Skeletal muscle satellite cell (primary cell): Measurements from ENCODE around the gene ANKMY1.

Experiments
- H3K27me3 ChIP-seq: 2 replicates; pipeline ENCODE4 v1.7.0; 2013; ENCODE audit warnings: low read length; ENCODE audit not compliant: control insufficient read depth, insufficient read depth
- H3K36me3 ChIP-seq: 2 replicates; pipeline ENCODE4 v1.7.0; 2013; ENCODE audit warnings: mild to moderate bottlenecking, control low read depth, low read length; ENCODE audit not compliant: insufficient read depth
- H3K4me1 ChIP-seq: 2 replicates; pipeline ENCODE4 v1.7.0; 2013; ENCODE audit warnings: low read length; ENCODE audit not compliant: control insufficient read depth, insufficient read depth
- H3K4me2 ChIP-seq: 2 replicates; pipeline ENCODE4 v1.7.0; 2013; ENCODE audit warnings: mild to moderate bottlenecking, low read length
- H3K4me3 ChIP-seq: 2 replicates; pipeline ENCODE4 v1.7.0; 2013; ENCODE audit warnings: low read length
- H3K9ac ChIP-seq: 2 replicates; pipeline ENCODE4 v1.7.0; 2013; ENCODE audit warnings: mild to moderate bottlenecking, low read depth, low read length, moderate library complexity
- H3K9me3 ChIP-seq: replicated peaks from 2 replicates; pipeline ENCODE4 v1.7.0; 2013; ENCODE audit warnings: mild to moderate bottlenecking, control low read depth, low read length

Gene ANKMY1

GRCh38 chr2:240478346-240479110, 79.3 kb downstream of the ANKMY1 start:
- no peak overlapping the region for H3K4me2 ChIP-seq
- H3K36me3 ChIP-seq, result no peaks in the 10 kb centered on the region
- H3K27me3 ChIP-seq, result no peaks in the 10 kb centered on the region
- H3K9me3 ChIP-seq, result peaks cover 6% of the 10 kb centered on the region
- H3K4me3 ChIP-seq, result no peak overlapping the region
- H3K4me1 ChIP-seq, result no peaks in the 10 kb centered on the region
- H3K9ac ChIP-seq, result no peak overlapping the region

GRCh38 chr2:240477916-240478315, 79.9 kb downstream of the ANKMY1 start:
- Histone ChIP-seq H3K9me3 (peaks cover 6% of the 10 kb centered on the region), H3K4me2 (no peak overlapping the region), H3K4me1 (no peaks in the 10 kb centered on the region), H3K4me3 (no peak overlapping the region), H3K36me3 (no peaks in the 10 kb centered on the region), H3K27me3 (no peaks in the 10 kb centered on the region), H3K9ac (no peak overlapping the region)

- Histone ChIP-seq H3K9me3 (peaks cover 11% of the 10 kb centered on the region), H3K4me1 (no peaks in the 10 kb centered on the region), H3K36me3 (no peaks in the 10 kb centered on the region), H3K27me3 (no peaks in the 10 kb centered on the region), H3K4me2 (no peak overlapping the region), H3K9ac (no peak overlapping the region), H3K4me3 (no peak overlapping the region)
Observed at GRCh38 chr2:240473211-240473610, 84.6 kb downstream of the ANKMY1 start.

- no peaks in the 10 kb centered on the region for H3K36me3 ChIP-seq
- no peaks in the 10 kb centered on the region for H3K27me3 ChIP-seq
- no peaks in the 10 kb centered on the region for H3K4me1 ChIP-seq
- H3K4me2 ChIP-seq, result no peak overlapping the region
- H3K9ac ChIP-seq, result no peak overlapping the region
- no peak overlapping the region for H3K4me3 ChIP-seq
- H3K9me3 ChIP-seq, result peaks cover 11% of the 10 kb centered on the region
Observed at GRCh38 chr2:240472078-240472790, 85.6 kb downstream of the ANKMY1 start.

GRCh38 chr2:240469740-240470139, 88.0 kb downstream of the ANKMY1 start:
- no peaks in the 10 kb centered on the region for H3K27me3 ChIP-seq
- H3K4me3 ChIP-seq, result no peak overlapping the region
- H3K36me3 ChIP-seq, result peaks cover 21% of the 10 kb centered on the region
- H3K4me2 ChIP-seq, result no peak overlapping the region
- no peak overlapping the region for H3K9ac ChIP-seq
- H3K4me1 ChIP-seq, result no peaks in the 10 kb centered on the region
- H3K9me3 ChIP-seq, result peaks cover 6% of the 10 kb centered on the region

- Histone ChIP-seq H3K4me1 (no peaks in the 10 kb centered on the region), H3K27me3 (no peaks in the 10 kb centered on the region), H3K4me3 (no peak overlapping the region), H3K4me2 (no peak overlapping the region), H3K9ac (no peak overlapping the region), H3K9me3 (peaks cover 6% of the 10 kb centered on the region), H3K36me3 (peaks cover 26% of the 10 kb centered on the region)
Observed at GRCh38 chr2:240469239-240469636, 88.5 kb downstream of the ANKMY1 start.

- no peak overlapping the region for H3K4me3 ChIP-seq
- H3K9me3 ChIP-seq, result peaks cover 6% of the 10 kb centered on the region
- peaks cover 33% of the 10 kb centered on the region for H3K36me3 ChIP-seq
- H3K9ac ChIP-seq, result no peak overlapping the region
- H3K4me2 ChIP-seq, result no peak overlapping the region
- H3K4me1 ChIP-seq, result no peaks in the 10 kb centered on the region
- no peaks in the 10 kb centered on the region for H3K27me3 ChIP-seq
Observed at GRCh38 chr2:240468303-240469238, 89.2 kb downstream of the ANKMY1 start.

GRCh38 chr2:240467659-240468302, 90.0 kb downstream of the ANKMY1 start:
- no peak overlapping the region for H3K9ac ChIP-seq
- peaks cover 36% of the 10 kb centered on the region for H3K36me3 ChIP-seq
- H3K4me2 ChIP-seq, result no peak overlapping the region
- peaks cover 6% of the 10 kb centered on the region for H3K9me3 ChIP-seq
- no peak overlapping the region for H3K4me3 ChIP-seq
- H3K4me1 ChIP-seq, result no peaks in the 10 kb centered on the region
- no peaks in the 10 kb centered on the region for H3K27me3 ChIP-seq

GRCh38 chr2:240467149-240467642, 90.6 kb downstream of the ANKMY1 start:
- Histone ChIP-seq H3K4me3 (no peak overlapping the region), H3K4me2 (no peak overlapping the region), H3K27me3 (no peaks in the 10 kb centered on the region), H3K4me1 (no peaks in the 10 kb centered on the region), H3K9ac (no peak overlapping the region), H3K9me3 (peaks cover under 1% of the 10 kb centered on the region), H3K36me3 (peaks cover 37% of the 10 kb centered on the region)

GRCh38 chr2:240466579-240467148, 91.1 kb downstream of the ANKMY1 start:
- Histone ChIP-seq H3K4me1 (no peaks in the 10 kb centered on the region), H3K36me3 (peaks cover 37% of the 10 kb centered on the region), H3K4me2 (no peak overlapping the region), H3K4me3 (no peak overlapping the region), H3K9me3 (no peaks in the 10 kb centered on the region), H3K9ac (no peak overlapping the region), H3K27me3 (no peaks in the 10 kb centered on the region)
